Heart left ventricle (tissue), 16 donors: ENCODE measurements around the gene DIAPH3. TPM values are rescaled to one million over a fixed set of nuclear protein-coding genes. Genes with fewer than 3 reads are reported as not detected.

Source experiments
- ATAC-seq, 4 donors: fragments of 200-7000 bp; cut with Tn5 transposase; one replicate each; pipeline ENCODE4 v1.9.1; 2020 to 2022; ENCODE audit warnings: moderate library complexity in 4 of 4, mild to moderate bottlenecking in 3 of 4, moderate number of reproducible peaks in 1 of 4
- DNase-seq, 5 donors: peaks; one replicate each; pipeline ENCODE4 v3.0.0-alpha.2; 2020
- H3K27ac ChIP-seq, 12 donors: fragments of 200-600 bp; sonication (generic) in 4 of 12; one replicate each; pipeline versions ENCODE4 v1.5.0 to v1.8.0; 2016 to 2022; ENCODE audit warnings: mild to moderate bottlenecking in 2 of 12
- H3K27me3 ChIP-seq, 9 donors: fragments of 200-600 bp; sonication (generic) in 2 of 9; one replicate each; pipeline versions ENCODE4 v1.5.1 to v1.8.0; 2016 to 2022; ENCODE audit warnings: mild to moderate bottlenecking in 3 of 9
- H3K36me3 ChIP-seq, 9 donors: fragments of 200-600 bp; sonication (generic) in 2 of 9; one replicate each; pipeline versions ENCODE4 v1.5.0 to v1.8.0; 2018 to 2022; ENCODE audit warnings: mild to moderate bottlenecking in 2 of 9
- H3K4me1 ChIP-seq, 12 donors: fragments of 200-600 bp; sonication (generic) in 4 of 12; one replicate each; pipeline versions ENCODE4 v1.5.0 to v1.8.0; 2016 to 2022; ENCODE audit warnings: mild to moderate bottlenecking in 3 of 12
- H3K4me3 ChIP-seq, 12 donors: fragments of 200-600 bp; sonication (generic) in 4 of 12; one replicate each; pipeline versions ENCODE4 v1.5.0 to v1.8.0; 2017 to 2022; ENCODE audit warnings: mild to moderate bottlenecking in 9 of 12, moderate library complexity in 4 of 12
- H3K9me3 ChIP-seq, 12 donors: fragments of 200-600 bp; sonication (generic) in 4 of 12; one replicate each; pipeline versions ENCODE4 v1.5.0 to v1.8.0; 2016 to 2022; ENCODE audit warnings: mild to moderate bottlenecking in 1 of 12
- CTCF ChIP-seq, 12 donors: fragments of 200-600 bp; sonication (generic) in 4 of 12; IDR thresholded peaks; one replicate each; pipeline versions ENCODE4 v1.5.0 to v1.8.0; 2018 to 2022; ENCODE audit warnings: antibody characterized with exemption in 12 of 12, mild to moderate bottlenecking in 5 of 12
- POLR2A ChIP-seq, 2 donors: fragments of 450-650 bp; IDR thresholded peaks; one replicate each; pipeline ENCODE4 v1.6.1; 2017; ENCODE audit warnings: antibody characterized with exemption in 2 of 2, mild to moderate bottlenecking in 2 of 2, moderate library complexity in 2 of 2
- WGBS, 4 donors: extraction: QIAGEN DNeasy Blood & Tissue Kit in 2 of 4; methylation state at CpG; one replicate each; pipeline versions ENCODE4 v1.1.5 to v1.1.7; 2013 to 2018; 5-methylcytosine and 5-hydroxymethylcytosine counted together
- intact Hi-C, 10 donors: fragments of 100-400 bp; cut with DNase I; formaldehyde crosslinking; loops; one replicate each; pipeline versions ENCODE4 v1.11.1 to v1.14.2; 2022
- polyA plus RNA-seq, 2 donors: library from polyadenylated mRNA; stranded (reverse); fragments of 200-250 nt; gene quantifications; one replicate each; pipeline ENCODE4 v1.2.3, GENCODE V29; 2013
- total RNA-seq, 9 donors: library from RNA; depleted of rRNA in 2 of 9; stranded (reverse); fragments of >200 nt in 2 of 9; fragmentation: NEBNext Ultra II Directional in 3 of 9; extraction: Animal tissue kit (Norgen Biotek cat#: 25700) in 3 of 9; gene quantifications; one replicate each; pipeline versions ENCODE4 v1.1.0 to v1.2.4, GENCODE V29; 2016 to 2023
- donor health status: ischemic (EF 13 %, LVEDD 7.1; RV severe dilation, severe dysfunction).
- donor health status: healthy with polysubstance abuse.
- donor health status: DM: no; HTN: yes; CAD: no.
- donor health status: DM: no; HTN: no; CAD: no.
- donor health status: ischemic (EF 25% LVEDD 6.9; RV normal size, moderate dysfunction).
- donor health status: ischemic (EF 25% LVEDD 5.7; RV mildly dilated, moderate dysfunction).
- donor health status: healthy.
- donor health status: DM: yes; HTN: yes; CAD: no.
- donor health status: ischemic (EF 35%, LVEDD 5.7; RV mildly dilated, moderate dysfunction).
- donor health status: nonischemic (EF 11% LVEDD 7.7; RV severe dilation, severe dysfunction).
- donor health status: DM: yes; HTN: yes; CAD: no.
- donor health status: PGD.
- donor health status: ischemic (EF 29% LVEDD 5.4; RV normal size, mild dysfunction).
- donor health status: nonischemic (EF 23%, LVEDD 6.1; RV moderate dilation, normal function).

Gene DIAPH3
- total and polyA plus RNA-seq, 11 donors, result 0.03 to 3.2 (median 0.19) TPM

- Histone ChIP-seq H3K27me3 (no peaks in the 10 kb centered on the region), H3K4me1 (no peaks in the 10 kb centered on the region), H3K9me3 (no peaks in the 10 kb centered on the region), H3K36me3 (no peaks in the 10 kb centered on the region), H3K4me3 (no peak overlapping the region), H3K27ac (no peak overlapping the region)
- WGBS, 4 donors, result 87 to 94% (median 90%) methylated on average over 2 of the region's 2 CpGs
- TF ChIP-seq POLR2A (IDR thresholded peaks at IDR 0.05) (no peak), CTCF (IDR thresholded peaks at IDR 0.05) (no peak)
- ATAC-seq, result no peak
- no peak for DNase-seq
- intact Hi-C loops, result no loop called here
Observed at GRCh38 chr13:59835569-59835968, 328.2 kb downstream of the DIAPH3 start.

DNA sequence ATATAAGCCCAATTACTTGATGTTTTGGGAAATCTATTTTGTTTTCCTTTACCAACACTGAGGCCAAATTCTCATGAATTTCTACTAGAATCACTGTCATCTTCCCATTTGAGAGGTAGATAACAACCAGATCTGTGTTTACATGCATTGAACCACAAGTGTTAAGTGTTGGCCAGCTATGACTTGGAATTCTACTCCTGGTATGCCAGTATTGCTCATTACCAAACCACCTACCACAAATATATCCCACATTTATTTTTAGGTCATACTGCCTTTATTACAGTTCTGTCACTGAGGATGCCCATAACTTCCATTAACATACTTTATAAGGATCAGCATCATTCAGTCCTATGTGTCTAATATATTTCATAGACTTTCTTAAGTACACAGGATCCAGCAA, 328.9 kb downstream of the DIAPH3 start:
- DNase-seq (no peak), ATAC-seq (no peak)
- Histone ChIP-seq H3K27ac (no peak overlapping the region), H3K36me3 (no peaks in the 10 kb centered on the region), H3K27me3 (no peaks in the 10 kb centered on the region), H3K9me3 (no peaks in the 10 kb centered on the region), H3K4me3 (no peak overlapping the region), H3K4me1 (no peaks in the 10 kb centered on the region)
- intact Hi-C loops, result no loop called here
- TF ChIP-seq POLR2A (IDR thresholded peaks at IDR 0.05) (no peak), CTCF (IDR thresholded peaks at IDR 0.05) (no peak)

DNA sequence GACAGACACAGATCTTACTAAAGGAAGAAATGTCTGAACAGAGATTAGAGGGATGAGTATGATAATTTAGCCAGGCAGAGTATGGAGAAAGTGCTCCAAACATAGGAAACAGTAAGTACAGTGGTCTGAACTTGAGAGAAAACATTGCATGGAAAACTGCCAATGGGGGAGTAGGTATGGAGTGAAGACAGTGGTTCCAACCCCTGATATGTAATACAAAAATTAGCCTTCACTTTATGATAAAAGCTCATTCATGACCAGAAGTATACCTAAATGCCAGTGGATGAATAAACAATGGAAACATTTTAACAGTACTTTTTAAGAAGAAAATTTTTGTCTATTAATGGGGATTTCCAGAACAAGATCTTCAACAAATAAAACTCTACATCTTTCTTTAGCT, 334.0 kb downstream of the DIAPH3 start:
- no peak overlapping the region for H3K4me3 ChIP-seq
- TF ChIP-seq CTCF (IDR thresholded peaks at IDR 0.05), result no peak
- TF ChIP-seq POLR2A (IDR thresholded peaks at IDR 0.05), result no peak

DNA sequence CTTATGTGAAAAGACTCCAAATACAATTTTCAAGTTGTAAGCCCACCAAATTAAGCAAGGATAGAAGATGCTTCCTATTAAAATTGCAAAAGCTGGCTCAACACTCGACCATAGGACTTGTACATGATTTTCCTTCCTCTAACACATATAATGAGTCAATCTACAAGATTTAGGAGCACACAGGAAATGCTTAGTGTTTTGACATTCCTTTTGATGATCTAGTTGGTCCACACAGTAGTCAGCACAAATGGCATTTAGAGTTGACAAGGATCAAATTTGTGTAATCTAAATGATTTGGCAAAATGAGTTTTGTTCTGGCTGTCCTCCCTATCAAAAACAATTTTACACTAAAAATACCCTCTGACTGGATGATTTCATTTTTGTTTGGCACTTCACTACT, 340.2 kb downstream of the DIAPH3 start:
- no peak for ATAC-seq
- TF ChIP-seq POLR2A (IDR thresholded peaks at IDR 0.05) (no peak), CTCF (IDR thresholded peaks at IDR 0.05) (no peak)
- H3K4me1 ChIP-seq, result no peaks in the 10 kb centered on the region

More for the DNA sequence above, 334.0 kb downstream of the DIAPH3 start:
- intact Hi-C loops, result no loop called here
- Histone ChIP-seq H3K36me3 (no peaks in the 10 kb centered on the region), H3K27me3 (no peaks in the 10 kb centered on the region), H3K4me1 (no peaks in the 10 kb centered on the region), H3K27ac (no peak overlapping the region), H3K9me3 (no peaks in the 10 kb centered on the region)
- ATAC-seq (no peak), DNase-seq (no peak)

More for the DNA sequence above, 340.2 kb downstream of the DIAPH3 start:
- DNase-seq, result no peak
- H3K36me3 ChIP-seq, result no peaks in the 10 kb centered on the region
- intact Hi-C loops, result no loop called here
- H3K27ac ChIP-seq, result no peak overlapping the region
- H3K27me3 ChIP-seq, result no peaks in the 10 kb centered on the region
- no peak overlapping the region for H3K4me3 ChIP-seq
- WGBS, 4 donors, result 52 to 58% (median 53%) methylated on average over 1 of the region's 1 CpG
- H3K9me3 ChIP-seq, result no peaks in the 10 kb centered on the region
